NCI-H510A treated with DMSO at 0.1 percent for 48 hours (cell line): Measurements from ENCODE around the gene ZBTB32.
"Not testable (repeated sequence)": the region's sequence is repeated elsewhere in the genome, so short reads cannot be mapped to it uniquely, and the experiment has no call there.

Experiments used
- DNase-seq: peaks from one replicate; lab custom pipeline; 2025; lab: John Stamatoyannopoulos, UW

ZBTB32 gene, protein sequence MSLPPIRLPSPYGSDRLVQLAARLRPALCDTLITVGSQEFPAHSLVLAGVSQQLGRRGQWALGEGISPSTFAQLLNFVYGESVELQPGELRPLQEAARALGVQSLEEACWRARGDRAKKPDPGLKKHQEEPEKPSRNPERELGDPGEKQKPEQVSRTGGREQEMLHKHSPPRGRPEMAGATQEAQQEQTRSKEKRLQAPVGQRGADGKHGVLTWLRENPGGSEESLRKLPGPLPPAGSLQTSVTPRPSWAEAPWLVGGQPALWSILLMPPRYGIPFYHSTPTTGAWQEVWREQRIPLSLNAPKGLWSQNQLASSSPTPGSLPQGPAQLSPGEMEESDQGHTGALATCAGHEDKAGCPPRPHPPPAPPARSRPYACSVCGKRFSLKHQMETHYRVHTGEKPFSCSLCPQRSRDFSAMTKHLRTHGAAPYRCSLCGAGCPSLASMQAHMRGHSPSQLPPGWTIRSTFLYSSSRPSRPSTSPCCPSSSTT

DNA sequence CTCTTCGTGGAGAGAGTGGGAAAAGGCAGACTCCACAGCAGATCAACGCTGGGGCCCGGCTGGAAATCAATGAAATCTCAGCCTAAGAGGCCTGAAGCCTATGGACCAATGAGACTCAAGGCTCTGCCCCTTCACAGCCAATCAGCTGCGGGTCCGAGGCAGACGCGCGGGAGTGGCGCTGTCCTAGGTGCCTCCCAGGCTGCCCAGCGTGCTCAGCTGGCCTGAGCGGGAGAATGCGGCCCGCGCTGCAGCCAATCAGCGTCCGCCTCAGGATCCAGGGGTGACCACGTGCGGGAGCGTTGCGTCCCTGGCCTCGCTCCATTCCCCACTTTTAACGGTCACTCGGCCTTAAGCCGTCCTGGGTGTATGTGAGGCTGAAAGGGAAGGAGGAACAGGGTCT is at the start of gene ZBTB32:
ZBTB32 (plus strand) TSS at position 341 of the 400 bp plus-strand sequence. CDS start 10,069 bp downstream, outside the sequence.
- DNase-seq: no peak

DNA sequence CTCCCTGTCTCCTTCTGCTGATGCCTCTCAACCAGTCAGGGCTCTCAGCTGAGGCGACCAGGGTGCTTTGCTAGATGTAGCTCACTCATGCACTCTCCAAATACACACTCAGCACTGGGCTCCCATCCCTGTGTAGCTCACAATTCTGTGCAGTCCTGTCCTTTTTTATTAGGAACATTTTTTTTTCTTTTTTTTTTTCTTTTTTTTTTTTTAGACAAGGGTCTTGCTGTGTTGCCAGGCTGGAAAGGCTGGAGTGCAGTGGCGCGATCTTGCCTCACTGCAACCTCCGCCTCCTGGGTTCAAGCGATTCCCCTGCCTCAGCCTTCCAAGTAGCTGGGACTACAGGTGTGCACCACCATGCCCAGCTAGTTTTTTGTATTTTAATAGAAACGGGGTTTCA is 49.5 kb upstream of the ZBTB32 start:
- DNase-seq: not testable (repeated sequence)

DNA sequence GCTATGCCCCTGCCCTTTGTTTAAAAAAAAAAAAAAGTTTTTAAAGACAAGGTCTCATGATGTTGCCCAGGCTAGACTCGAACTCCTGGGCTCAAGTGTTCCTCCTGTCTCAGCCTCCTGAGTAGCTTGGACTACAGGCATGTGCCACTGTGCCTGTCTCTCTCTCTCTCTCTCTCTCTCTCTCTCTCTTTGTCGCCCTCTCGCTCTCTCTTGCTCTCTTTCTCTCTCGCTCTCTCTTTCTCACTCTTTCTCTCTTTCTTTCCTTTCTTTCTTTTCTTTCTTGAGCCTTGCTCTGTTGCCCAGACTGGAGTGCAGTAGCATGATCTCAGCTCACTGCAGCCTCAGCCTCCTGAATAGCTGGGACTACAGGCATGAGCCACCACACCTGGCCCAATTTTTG is 48.8 kb upstream of the ZBTB32 start:
- no peak for DNase-seq

DNA sequence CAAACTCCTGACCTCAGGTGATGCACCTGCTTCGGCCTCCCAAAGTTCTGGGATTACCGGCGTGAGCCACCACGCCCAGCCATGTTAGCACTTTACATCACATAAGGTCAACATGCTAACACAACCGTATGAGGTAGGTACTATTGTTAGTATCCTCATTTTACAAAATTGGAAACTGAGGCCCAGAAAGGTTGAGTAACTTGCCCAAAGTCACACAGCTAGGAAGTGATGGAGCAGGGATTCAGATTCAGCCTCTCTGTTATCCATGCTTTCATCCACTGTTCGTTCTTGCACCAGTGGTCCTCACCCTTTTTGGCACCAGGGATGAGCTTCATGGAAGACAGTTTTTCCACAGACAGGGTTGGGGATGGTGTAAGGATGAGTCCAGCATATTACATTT is 47.7 kb upstream of the ZBTB32 start:
- DNase-seq: no peak

DNA sequence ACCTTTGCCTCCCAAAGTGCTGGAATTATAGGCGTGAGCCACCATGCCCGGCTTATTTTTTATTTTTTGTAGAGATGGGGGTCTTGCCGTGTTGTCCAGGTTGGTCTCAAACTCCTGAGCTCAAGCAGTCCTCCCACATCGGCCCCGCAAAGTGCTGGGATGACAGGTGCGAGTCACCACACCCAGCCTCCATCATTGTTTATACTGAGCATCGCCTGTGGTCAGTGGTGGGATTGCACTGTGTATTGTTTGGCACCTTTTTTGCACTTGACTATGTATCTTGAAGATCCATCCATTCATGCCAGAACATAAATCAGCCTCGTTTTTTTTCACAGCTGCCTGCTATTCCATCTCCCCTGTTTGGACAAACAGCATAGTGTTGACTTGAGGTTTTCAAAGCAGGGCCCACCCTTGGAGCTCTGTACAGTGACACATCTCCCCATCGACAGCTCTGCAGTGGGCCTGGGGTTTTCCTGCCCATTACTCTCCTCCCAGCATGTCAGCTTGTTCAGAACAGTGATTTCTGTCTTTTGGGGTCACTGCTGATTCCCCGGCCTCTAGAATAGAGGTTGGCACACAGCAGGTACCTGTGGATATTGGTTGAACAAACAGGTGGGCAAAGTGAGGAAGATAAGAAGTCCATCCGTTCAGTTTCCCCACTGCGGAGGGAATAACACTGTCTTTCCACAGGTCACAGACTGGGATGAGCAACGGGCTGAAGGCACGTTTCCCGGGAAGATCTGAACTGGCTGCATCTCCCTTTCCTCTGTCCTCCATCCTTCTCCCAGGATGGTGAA is 46.3 kb upstream of the ZBTB32 start:
- no peak for DNase-seq

DNA sequence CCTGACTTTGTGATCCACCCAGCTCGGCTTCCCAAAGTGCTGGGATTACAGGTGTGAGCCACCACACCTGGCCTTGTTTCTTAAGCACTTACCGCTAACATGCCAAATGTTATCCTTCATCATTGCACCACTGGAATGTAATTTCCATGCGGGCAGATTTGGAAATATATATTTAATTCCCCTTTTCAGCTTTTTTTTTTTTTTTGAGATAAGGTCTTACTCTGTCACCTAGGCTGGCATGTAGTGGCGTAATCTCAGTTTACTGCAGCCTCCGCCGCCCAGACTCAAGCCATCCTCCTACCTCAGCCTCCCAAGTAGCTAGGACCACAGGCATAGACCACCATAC is 42.4 kb upstream of the ZBTB32 start:
- DNase-seq: no peak

DNA sequence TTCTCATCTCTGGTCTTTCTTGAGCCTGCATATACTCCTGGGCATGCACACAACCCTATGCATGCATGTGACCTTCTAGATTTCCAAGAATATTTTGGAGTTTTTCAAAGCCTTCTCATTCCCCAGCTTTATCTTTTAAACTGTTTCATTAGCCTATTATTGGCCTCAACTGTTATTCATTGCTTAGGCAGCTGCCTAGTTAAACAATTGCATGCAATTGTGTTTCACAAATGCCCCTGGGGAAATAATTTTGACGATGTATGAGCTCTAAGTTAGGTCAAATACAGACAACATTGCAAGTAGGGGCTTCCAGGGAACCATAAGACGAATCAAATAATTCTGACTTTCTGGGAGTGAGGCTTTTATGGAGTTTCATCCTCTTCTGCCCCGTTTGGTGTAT is 40.4 kb upstream of the ZBTB32 start:
- no peak for DNase-seq

DNA sequence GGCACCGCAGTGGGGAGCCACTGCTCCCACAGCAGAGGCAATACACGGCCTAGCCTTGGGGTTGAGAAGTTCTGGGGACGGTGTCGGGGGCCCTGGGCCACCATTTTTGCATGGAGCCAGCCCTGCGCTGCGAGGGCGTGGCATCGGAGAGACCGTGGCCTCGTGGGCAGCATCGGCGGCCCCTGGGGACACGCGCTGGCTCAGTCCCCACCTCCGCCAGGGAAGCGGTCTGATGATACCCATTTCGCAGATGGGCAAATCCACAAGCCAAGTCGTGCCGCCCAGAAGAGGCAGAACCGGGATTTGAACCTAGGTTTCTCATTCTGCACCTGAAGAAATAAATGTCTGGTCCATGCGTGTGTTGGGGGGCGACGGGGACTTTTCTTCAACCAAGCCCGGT is 39.2 kb upstream of the ZBTB32 start:
- no peak for DNase-seq

DNA sequence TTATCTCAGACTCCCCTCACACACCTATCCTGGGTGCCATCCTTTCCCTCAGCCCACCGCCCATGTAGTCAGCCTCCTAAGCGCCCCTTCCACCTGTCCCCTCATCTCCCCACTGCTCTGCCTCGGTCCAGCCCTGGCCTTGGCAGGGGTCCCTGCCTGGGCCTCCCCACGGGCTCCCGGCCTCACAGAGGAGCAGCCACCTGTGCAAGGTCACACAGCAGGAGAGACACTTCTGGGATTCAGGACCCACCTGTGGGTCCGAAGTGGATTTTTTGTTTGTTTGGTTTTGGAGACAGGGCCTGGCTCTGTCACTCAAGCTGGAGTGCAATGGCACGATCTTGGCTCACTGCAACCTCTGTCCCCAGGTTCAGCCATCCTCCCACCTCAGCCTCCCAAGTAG is 38.8 kb upstream of the ZBTB32 start:
- DNase-seq: no peak

DNA sequence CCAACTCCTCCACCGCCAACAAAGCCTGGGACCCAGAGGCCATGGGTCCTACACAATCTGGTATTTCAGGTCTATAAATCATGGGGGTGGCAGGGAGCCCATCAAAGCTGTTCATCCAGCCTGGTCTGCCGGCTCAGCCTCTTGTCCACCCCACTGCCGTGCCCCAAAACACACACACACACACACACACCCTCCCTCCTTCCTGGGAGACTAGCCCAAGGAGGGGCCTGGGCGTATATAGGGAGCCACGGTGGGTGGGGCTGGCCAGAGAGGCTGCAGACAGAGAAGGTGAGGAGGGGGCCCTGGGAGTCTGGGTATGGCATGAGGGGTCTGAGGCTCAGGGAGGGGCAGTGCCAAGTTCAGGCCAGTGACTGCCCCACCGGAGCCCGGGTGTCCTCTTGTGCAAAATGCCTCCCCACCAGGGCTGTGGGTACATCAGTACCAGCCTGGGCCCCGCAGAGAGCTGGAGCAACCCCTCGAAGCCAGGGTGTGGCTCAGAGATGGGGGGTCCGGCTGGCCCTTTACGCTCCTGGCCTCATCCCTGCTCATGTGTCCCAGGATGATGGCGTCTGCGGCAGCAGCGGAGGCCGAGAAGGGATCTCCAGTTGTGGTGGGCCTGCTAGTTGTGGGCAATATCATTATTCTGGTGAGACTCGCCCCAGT is 38.0 kb upstream of the ZBTB32 start, which contains the start of gene UPK1A:
UPK1A (plus strand) TSS at position 267 of the 663 bp plus-strand sequence; CDS start at position 563, 296 bp downstream.
- DNase-seq: no peak

DNA sequence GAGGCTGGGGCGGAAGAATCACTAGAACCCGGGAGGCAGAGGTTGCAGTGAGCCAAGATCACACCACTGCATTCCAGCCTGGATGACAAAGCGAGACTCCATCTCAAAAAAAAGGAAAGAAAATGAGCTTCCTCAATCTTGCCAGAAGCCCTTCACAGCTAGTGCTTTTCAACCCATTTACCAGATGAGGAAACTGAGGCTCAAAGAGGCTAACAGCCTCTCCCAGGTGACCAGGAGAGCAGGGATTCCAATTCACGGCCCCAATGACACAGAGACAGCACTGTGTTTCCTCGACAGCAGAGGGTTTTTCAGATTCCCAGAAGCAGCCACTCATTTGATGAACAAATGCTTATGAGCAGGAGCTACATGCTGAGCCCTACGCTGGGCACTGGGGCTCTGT is 34.8 kb upstream of the ZBTB32 start:
- no peak for DNase-seq

DNA sequence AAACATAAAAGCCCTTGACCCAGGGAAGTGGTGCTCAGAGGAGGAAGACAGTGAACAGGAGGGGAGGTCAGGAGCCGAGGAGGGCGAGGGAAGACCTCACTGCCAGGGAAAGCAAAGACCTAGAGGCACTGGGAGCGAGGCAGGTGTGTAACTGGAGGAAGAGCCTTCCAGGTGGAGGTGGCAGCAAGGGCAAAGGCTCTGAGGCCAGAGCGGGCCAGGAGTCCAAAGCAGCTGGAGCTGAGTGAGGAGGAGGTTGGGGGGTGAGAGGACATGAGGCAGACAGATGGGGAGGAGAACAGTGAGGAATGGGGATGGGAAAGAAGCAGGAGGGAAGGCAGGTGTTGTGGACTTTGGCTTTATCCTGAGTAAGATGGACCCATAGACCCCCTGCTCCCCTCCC is 34.4 kb upstream of the ZBTB32 start:
- no peak for DNase-seq

DNA sequence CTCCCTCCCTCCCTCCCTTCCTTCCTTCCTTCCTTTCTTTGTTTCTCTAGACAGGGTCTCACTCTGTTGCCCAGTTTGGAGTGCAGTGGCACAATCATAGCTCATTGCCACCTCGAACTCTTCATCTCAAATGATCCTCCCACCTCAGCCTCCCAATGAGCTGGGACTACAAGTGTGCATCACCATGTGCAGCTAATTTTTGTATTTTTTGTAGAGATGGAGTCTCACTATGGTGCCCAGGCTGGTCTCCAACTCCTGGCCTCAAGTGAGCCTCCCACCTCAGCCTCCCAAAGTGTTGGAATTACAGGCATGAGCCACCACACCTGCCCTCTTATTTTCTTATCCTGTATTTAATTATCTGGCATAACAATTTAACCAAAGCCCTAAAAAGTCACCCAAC is 33.7 kb upstream of the ZBTB32 start:
- DNase-seq: no peak

DNA sequence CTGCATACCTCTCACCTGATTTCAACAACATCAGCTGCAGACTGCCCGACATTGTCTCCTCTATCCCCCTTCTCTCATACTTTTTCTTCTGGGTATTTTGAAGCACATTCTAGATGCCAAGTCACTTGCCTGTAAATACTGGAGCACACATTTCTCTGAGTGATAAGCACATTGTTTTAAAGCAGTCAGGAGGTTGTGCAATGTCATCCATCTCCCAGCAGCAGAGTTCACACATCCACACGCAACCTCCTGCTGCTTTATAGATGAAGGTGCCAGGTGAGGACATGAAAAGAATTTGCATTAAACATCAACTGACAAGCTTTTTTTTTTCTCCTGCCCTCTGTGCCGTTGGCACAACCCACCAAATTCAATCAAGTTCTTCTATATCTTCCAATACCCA is 32.5 kb upstream of the ZBTB32 start:
- DNase-seq: no peak

DNA sequence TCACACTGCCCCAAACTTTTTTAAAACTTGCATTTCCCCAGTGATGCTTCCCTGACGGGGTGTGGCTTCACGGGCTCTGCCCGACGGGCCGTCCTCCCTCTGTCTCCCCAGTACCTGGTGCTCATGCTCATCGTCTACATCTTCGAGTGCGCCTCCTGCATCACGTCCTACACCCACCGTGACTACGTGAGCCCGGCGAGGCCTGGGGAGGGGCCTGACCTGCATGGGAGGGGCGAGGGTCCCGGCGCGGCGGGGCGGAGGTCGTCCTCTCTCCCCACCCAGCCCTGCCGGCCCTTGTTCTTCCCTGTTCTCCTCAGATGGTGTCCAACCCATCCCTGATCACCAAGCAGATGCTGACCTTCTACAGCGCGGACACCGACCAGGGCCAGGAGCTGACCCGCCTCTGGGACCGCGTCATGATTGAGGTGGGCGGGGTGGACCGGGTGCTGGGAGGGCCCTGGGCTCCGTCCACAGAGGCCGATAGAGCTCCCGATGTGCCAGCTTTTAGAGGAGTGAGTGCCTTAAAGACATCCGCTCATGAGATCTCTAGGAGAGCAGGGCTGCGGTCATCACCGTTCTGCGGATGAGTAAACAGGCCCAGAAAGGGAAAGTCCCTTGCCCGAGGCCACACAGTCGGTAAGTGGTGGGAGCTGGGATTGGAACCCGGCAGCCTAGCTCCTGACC is 31.1 kb upstream of the ZBTB32 start:
- DNase-seq: no peak

DNA sequence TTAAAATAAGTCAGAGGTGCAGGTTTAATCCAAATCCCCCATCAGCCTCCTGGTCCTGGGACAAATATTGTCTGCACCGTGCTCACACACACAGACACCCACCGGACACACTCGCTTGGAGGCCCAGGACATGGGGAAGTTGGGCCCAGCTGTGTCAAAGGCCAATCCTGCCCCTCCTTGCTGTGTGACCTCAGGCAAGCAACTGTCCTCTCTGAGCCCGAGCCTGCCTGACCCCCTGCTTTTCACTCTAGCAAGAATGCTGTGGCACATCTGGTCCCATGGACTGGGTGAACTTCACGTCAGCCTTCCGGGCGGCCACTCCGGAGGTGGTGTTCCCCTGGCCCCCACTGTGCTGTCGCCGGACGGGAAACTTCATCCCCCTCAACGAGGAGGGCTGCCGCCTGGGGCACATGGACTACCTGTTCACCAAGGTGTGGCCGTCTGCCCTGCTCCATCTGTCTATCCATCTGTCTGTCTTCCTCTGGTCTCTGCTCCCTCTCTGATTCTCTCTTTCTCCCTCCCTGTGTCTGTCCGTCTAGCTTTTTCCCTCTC is 28.7 kb upstream of the ZBTB32 start:
- no peak for DNase-seq

DNA sequence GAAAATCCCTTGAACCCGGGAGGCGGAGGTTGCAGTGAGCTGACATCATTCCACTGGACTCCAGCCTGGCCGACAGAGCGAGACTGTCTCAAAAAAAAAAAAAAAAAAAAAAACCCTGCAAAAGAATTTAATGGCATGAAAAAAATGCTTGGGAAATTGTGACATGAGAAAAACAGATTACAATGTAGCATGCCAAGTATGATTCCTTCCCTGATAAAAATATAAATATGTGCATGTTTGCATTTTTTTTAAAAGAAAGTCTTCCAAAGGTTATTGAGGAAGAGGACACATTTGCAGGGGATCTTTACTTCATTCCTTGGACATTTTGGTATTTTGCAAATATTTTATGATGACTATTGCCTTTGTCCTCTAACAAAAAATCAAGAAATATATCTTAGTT is 14.5 kb upstream of the ZBTB32 start:
- DNase-seq: no peak

DNA sequence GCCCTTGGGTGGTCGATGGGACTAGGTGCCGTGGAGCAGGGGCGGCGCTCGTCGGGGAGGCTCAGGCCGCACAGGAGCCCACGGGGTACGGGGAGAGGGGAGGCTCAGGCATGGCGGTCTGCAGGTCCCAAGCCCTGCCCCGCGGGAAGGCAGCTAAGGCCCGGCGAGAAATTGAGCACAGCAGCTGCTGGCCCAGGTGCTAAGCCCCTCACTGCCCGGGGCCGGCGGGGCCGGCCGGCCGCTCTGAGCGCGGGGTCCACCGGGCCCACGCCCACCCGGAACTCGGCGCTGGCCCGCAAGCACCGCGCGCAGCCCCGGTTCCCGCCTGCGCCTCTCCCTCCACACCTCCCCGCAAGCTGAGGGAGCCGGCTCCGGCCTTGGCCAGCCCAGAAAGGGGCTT is 13.3 kb upstream of the ZBTB32 start:
- not testable (repeated sequence) for DNase-seq

DNA sequence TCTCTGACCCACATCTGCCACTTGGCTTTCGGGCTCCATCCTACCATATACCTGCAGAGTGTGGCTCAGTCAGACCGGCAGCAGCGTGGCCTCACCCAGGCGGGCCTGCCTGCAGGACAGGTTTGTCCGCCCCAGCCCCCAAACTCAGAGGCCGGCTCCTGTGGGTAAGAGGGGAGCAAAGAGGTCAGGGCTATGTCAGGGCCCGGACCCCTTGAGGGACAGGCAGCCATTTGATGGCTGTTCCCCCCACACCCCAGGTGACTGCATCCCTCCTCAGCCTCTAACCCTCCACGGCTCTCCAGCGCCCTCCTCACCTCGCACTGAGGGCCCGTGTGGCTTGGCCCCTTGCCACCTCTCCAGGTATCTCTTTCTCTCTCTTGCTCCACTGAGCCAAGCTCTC is 12.3 kb upstream of the ZBTB32 start:
- no peak for DNase-seq

DNA sequence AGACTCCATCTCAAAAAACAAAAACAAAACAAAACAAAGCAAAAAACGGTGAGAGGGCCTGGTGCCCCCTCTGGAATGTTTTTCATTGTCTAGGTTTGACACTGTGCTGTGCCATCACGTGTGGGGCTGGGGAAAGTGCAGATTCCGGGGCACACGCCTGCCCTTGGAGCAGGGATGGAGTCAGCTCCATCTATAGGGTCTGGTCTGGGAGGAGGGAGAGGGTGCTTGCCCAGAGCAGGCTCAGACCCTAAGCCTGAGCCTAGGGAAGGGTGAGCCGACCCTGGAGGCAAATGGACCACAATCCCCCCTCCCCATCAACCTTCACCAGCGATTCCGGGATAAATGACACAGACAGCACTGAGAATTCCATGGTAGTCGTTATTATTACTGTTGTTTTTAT is 10.9 kb upstream of the ZBTB32 start:
- no peak for DNase-seq

DNA sequence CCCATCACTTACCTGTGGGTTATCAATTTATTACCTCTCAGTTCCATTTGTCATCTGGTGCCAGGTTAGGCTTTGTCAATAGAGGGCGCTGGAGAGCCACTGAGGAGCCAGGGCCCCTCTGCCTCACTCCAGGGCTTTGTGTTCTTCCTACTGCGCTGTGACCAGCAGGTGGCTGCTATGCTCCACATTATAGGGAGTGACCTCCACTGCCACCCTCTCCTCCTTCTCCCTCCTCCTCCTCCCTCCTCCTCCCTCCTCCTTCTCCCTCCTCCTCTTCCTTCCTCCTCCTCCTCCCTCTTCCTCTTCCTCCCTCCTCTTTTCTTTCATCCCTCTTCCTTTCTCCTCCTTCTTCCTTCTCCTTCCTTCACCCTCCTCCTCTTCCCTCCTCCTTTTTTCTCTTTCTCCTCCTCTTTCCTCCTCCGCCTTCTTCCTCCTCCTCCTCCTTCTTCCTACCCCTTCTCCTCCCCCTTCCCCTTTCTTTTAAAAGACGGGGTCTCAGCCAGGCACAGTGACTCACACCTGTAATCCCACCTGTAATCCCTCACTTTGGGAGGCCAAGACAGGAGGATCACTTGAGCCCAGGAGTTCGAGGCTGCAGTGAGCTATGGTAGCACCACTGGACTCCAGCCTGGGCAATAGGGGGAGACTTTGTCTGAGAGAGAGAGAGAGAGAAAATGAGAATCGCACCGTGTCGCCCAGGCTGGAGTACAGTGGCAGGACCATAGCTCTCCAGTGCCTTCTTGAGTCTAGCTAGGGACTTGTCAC is 10.3 kb upstream of the ZBTB32 start:
- peak; percentile 80 for DNase-seq
